Thoracic aorta (tissue), 2 donors: ENCODE data around the gene RAET1G. TPM values are rescaled to one million over a fixed set of nuclear protein-coding genes. Genes with fewer than 3 reads are reported as not detected.

Source experiments
- ATAC-seq: fragments of 150-250 bp; one replicate; pipeline ENCODE4 v1.8.0; 2017; ENCODE audit warnings: low read depth; ENCODE audit not compliant: insufficient number of reproducible peaks, low FRiP score
- DNase-seq: peaks from one replicate; pipeline ENCODE4 v3.0.0-alpha.2; 2020; ENCODE audit warnings: low spot score
- H3K27ac ChIP-seq, 2 donors: fragments of 200-600 bp; sonication (generic); 1 replicate in 1 of 2; 2 replicates in 1 of 2; pipeline ENCODE4 v1.5.1; 2016; ENCODE audit warnings: mild to moderate bottlenecking in 2 of 2, moderate library complexity in 2 of 2
- H3K27me3 ChIP-seq: fragments of 200-600 bp; sonication (generic); replicated peaks from 2 replicates; pipeline ENCODE4 v1.6.0; 2016; ENCODE audit warnings: mild to moderate bottlenecking; ENCODE audit not compliant: insufficient read depth
- H3K36me3 ChIP-seq: fragments of 200-600 bp; sonication (generic); one replicate; pipeline ENCODE4 v1.5.1; 2016
- H3K4me1 ChIP-seq, 2 donors: fragments of 200-600 bp; sonication (generic); 1 replicate in 1 of 2; 2 replicates in 1 of 2; pipeline versions ENCODE4 v1.5.1 to v1.6.0; 2016; ENCODE audit warnings: low read depth in 2 of 2, mild to moderate bottlenecking in 1 of 2; ENCODE audit not compliant: control insufficient read depth in 1 of 2
- H3K4me3 ChIP-seq: fragments of 200-600 bp; sonication (generic); 2 replicates; pipeline ENCODE4 v1.5.1; 2016; ENCODE audit warnings: mild to moderate bottlenecking
- H3K9me3 ChIP-seq: fragments of 200-600 bp; sonication (generic); 2 replicates; pipeline ENCODE4 v1.5.1; 2016
- total RNA-seq, 2 donors: library from RNA; depleted of rRNA; stranded (reverse); fragments of >200 nt; gene quantifications; one replicate each; pipeline versions ENCODE4 v1.1.0 to v1.2.3, GENCODE V29; 2016
- TF ChIP-seq, protein P1 (sequence below): fragments of 200-600 bp; sonication (generic); IDR thresholded peaks from one replicate; pipeline ENCODE4 v1.5.1; 2019; ENCODE audit warnings: antibody characterized with exemption

The RAET1G gene
- total RNA-seq, 2 donors from 2014 or later, result not detected

DNA sequence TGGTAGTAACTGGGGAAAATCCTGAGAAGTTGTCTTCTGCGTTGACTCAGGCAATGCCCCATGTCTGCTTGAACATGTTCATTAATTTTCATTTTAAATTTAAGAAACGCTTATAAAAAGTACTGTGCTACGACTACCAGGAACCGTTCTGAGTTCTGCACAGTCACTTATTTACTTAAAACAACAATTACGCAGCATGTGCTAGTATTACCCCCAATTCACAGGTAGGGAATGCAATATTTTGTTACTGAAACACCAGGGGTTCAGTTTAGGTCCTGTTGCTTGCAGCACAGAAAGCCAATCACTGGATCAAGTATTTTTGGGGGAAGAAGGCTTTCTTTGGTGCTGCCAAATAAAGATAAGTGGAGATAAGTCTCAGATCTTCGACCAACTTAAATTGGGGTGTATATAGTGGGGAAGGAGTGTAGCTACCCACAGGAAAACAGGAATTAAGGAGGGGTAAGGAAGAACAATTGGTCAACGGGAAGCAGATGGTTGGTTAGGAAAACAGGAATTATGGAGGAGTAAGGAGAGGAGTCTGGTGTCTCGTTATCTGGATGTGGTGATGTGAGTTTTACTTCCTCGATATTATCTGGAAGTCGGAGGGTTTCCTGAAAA lies 53.5 kb downstream of the RAET1G start:
- H3K4me3 ChIP-seq, result no peak overlapping the region
- no peaks in the 10 kb centered on the region for H3K9me3 ChIP-seq
- DNase-seq (no peak), ATAC-seq (no peak)
- H3K4me1 ChIP-seq, result peaks cover 0 to 8% of the 10 kb centered on the region in 2 donors
- TF ChIP-seq, protein P1, sequence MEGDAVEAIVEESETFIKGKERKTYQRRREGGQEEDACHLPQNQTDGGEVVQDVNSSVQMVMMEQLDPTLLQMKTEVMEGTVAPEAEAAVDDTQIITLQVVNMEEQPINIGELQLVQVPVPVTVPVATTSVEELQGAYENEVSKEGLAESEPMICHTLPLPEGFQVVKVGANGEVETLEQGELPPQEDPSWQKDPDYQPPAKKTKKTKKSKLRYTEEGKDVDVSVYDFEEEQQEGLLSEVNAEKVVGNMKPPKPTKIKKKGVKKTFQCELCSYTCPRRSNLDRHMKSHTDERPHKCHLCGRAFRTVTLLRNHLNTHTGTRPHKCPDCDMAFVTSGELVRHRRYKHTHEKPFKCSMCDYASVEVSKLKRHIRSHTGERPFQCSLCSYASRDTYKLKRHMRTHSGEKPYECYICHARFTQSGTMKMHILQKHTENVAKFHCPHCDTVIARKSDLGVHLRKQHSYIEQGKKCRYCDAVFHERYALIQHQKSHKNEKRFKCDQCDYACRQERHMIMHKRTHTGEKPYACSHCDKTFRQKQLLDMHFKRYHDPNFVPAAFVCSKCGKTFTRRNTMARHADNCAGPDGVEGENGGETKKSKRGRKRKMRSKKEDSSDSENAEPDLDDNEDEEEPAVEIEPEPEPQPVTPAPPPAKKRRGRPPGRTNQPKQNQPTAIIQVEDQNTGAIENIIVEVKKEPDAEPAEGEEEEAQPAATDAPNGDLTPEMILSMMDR, result no peak
- no peaks in the 10 kb centered on the region for H3K36me3 ChIP-seq
- H3K27ac ChIP-seq, result no peak overlapping the region
- H3K27me3 ChIP-seq, result no peaks in the 10 kb centered on the region

DNA sequence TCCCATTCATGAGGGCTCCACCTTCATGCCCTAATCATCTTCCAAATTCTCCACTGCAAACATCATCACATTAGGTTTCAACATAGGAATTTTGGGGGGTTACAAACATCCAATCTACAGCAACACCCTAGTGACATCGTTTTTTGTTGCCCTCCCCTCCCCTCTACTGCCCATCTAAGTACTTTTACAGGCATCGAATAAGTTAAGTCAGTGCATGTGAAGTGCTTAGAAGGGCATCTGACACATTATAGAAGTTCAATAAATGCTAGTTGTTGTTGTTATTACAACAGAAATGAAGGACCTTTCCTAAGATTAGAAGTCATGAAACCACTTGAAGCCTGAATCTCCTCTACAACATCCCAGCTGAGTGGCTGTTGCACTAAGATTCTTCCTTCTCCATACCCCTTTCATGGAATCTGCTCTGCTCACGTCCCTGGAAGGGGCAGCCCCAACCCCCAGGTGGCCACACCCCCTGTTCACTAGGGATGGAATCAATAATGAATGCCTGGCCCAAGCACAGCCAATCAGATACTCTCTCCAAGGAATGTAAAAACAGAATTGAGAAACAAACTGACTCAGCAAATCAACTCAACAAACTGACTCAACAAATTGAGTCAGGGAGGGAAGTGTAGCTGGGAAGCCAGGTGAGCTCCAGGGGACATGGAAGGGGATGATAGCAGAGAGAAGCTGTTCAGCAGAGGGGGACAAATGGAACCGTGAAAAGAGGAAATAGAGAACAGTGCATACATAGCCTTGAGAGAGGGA lies 54.9 kb downstream of the RAET1G start:
- H3K9me3 ChIP-seq, result no peaks in the 10 kb centered on the region
- no peak for DNase-seq
- TF ChIP-seq, protein P1, result no peak
- H3K27ac ChIP-seq, result no peak overlapping the region
- H3K27me3 ChIP-seq, result no peaks in the 10 kb centered on the region
- no peak for ATAC-seq
- no peaks in the 10 kb centered on the region for H3K36me3 ChIP-seq
- H3K4me3 ChIP-seq, result no peak overlapping the region
- peaks cover 0 to 8% of the 10 kb centered on the region in 2 donors for H3K4me1 ChIP-seq

Other genes starting within 250 kb of the RAET1G start
- 10 to 100 TPM; 24.4 to 30.5 TPM for gene LATS1, start 205.0 kb downstream of the RAET1G start, total RNA-seq
- gene NUP43, start 176.6 kb downstream of the RAET1G start, total RNA-seq, result 10 to 100 TPM; 18.3 to 26.7 TPM
- gene PCMT1, start 173.4 kb downstream of the RAET1G start, total RNA-seq, result 10 to 100 TPM; 40.6 to 86.0 TPM
- gene LRP11, start 58.8 kb downstream of the RAET1G start, total RNA-seq, result 10 to 100 TPM; 22.4 to 31.8 TPM
- not detected for gene RAET1E, start 25.0 kb downstream of the RAET1G start, total RNA-seq
- gene ULBP2, start 18.9 kb upstream of the RAET1G start, total RNA-seq, result under 1 TPM in 1 of 2 donors, not detected in 1; 0.41 TPM
- under 1 TPM in 1 of 2 donors, not detected in 1; 0.14 TPM for gene ULBP1, start 40.8 kb upstream of the RAET1G start, total RNA-seq
- gene RAET1L, start 102.4 kb upstream of the RAET1G start, total RNA-seq, result not detected
- gene ULBP3, start 146.0 kb upstream of the RAET1G start, total RNA-seq, result 1 to 10 TPM in 1 of 2 donors, under 1 TPM in 1; 0.78 to 3.0 TPM
- gene PPP1R14C, start 219.9 kb upstream of the RAET1G start, total RNA-seq, result 1 to 10 TPM in 1 of 2 donors, under 1 TPM in 1; 0.95 to 1.3 TPM